ENCODE measurements around the gene PNN.
"Not testable (repeated sequence)": the region's sequence is repeated elsewhere in the genome, so short reads cannot be mapped to it uniquely, and the experiment has no call there.

The PNN gene

GRCh38 chr14:39179042-39179441, 4.0 kb downstream of the PNN start:
- Histone ChIP-seq H3K27me3 (no peaks in the 10 kb centered on the region), H3K4me1 (no peaks in the 10 kb centered on the region), H3K4me3 (ENCODE audit: low read depth, low read length) (no peak overlapping the region), H3K36me3 (peaks cover 80% of the 10 kb centered on the region), H3K9me3 (no peaks in the 10 kb centered on the region)
- TF ChIP-seq CTCF (IDR thresholded peaks at IDR 0.05; ENCODE audit: low read depth, low read length): no peak
- DNase-seq: no peak

GRCh38 chr14:39180553-39180952, 5.5 kb downstream of the PNN start:
- H3K27me3 ChIP-seq: no peaks in the 10 kb centered on the region
- DNase-seq: no peak
- H3K36me3 ChIP-seq: peaks cover 92% of the 10 kb centered on the region
- no peaks in the 10 kb centered on the region for H3K4me1 ChIP-seq
- H3K9me3 ChIP-seq: no peaks in the 10 kb centered on the region
- no peak for TF ChIP-seq CTCF (IDR thresholded peaks at IDR 0.05; ENCODE audit: low read depth, low read length)
- no peak overlapping the region for H3K4me3 ChIP-seq (ENCODE audit: low read depth, low read length)

- TF ChIP-seq CTCF (IDR thresholded peaks at IDR 0.05; ENCODE audit: low read depth, low read length): no peak
- Histone ChIP-seq H3K4me1 (no peaks in the 10 kb centered on the region), H3K27me3 (no peaks in the 10 kb centered on the region), H3K9me3 (no peaks in the 10 kb centered on the region), H3K36me3 (peaks cover 89% of the 10 kb centered on the region), H3K4me3 (ENCODE audit: low read depth, low read length) (no peak overlapping the region)
- no peak for DNase-seq
These were observed 6.1 kb downstream of the PNN start for GRCh38 chr14:39181026-39181692.

GRCh38 chr14:39181693-39182047, 6.6 kb downstream of the PNN start:
- Histone ChIP-seq H3K36me3 (peaks cover 84% of the 10 kb centered on the region), H3K4me1 (no peaks in the 10 kb centered on the region), H3K9me3 (no peaks in the 10 kb centered on the region), H3K4me3 (ENCODE audit: low read depth, low read length) (no peak overlapping the region), H3K27me3 (no peaks in the 10 kb centered on the region)
- TF ChIP-seq CTCF (IDR thresholded peaks at IDR 0.05; ENCODE audit: low read depth, low read length): no peak
- no peak for DNase-seq

GRCh38 chr14:39182770-39183684, 8.0 kb downstream of the PNN start:
- Histone ChIP-seq H3K9me3 (no peaks in the 10 kb centered on the region), H3K36me3 (peaks cover 70% of the 10 kb centered on the region)

GRCh38 chr14:39183685-39184003, 8.6 kb downstream of the PNN start:
- H3K4me3 ChIP-seq (ENCODE audit: low read depth, low read length); H3K9me3 ChIP-seq: not testable (repeated sequence)

More at GRCh38 chr14:39182770-39183684, 8.0 kb downstream of the PNN start:
- Histone ChIP-seq H3K4me3 (ENCODE audit: low read depth, low read length) (no peak overlapping the region), H3K27me3 (no peaks in the 10 kb centered on the region), H3K4me1 (no peaks in the 10 kb centered on the region)
- no peak for TF ChIP-seq CTCF (IDR thresholded peaks at IDR 0.05; ENCODE audit: low read depth, low read length)
- DNase-seq: no peak

More at GRCh38 chr14:39183685-39184003, 8.6 kb downstream of the PNN start:
- DNase-seq, H3K27me3 ChIP-seq, H3K4me1 ChIP-seq: not testable (repeated sequence)
- H3K36me3 ChIP-seq: peaks cover 66% of the 10 kb centered on the region
